Bronchial smooth muscle cell (primary cell): ENCODE data around the gene ALDH1A1. TPM values are rescaled to one million over a fixed set of nuclear protein-coding genes. Genes with fewer than 3 reads are reported as not detected.

Source experiments
- total RNA-seq: library from RNA; depleted of rRNA; stranded (reverse); fragments of >200 nt; gene quantifications from 2 replicates; pipeline ENCODE4 v1.2.1, GENCODE V29; 2014

The ALDH1A1 gene
- 7.7 and 10.1 TPM in 2 replicates for total RNA-seq

DNA sequence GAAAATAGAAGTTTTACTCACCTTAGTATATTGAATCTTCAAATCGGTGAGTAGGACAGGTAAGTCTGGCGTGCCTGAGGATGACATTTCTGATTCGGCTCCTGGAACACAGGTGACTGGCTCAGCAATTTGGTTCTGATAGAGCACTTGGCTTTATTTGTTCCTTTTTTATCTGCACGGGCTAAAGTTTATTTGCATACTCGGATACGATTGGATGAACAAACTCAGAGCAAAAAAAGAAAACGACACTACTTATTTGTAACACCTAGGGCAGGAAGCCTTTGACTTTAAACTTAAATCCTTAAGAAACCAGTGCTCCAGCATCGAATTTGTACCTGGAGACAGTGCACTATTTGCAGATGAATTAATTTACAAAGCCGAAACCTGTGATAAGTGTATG, at the start of gene ALDH1A1:
Gene ALDH1A1 (minus strand): TSS at position 140 of the 400 bp plus-strand sequence. CDS start 53 bp downstream, at position 87.

Other genes with a start within 250 kb of the ALDH1A1 start
- 500 and 602 TPM in 2 replicates for gene ANXA1, start 198.8 kb upstream of the ALDH1A1 start, total RNA-seq